NCI-H1092 treated with DMSO at 0.1 percent for 48 hours (cell line): Measurements from ENCODE around the gene SLC8A3.

ENCODE experiments used
- DNase-seq: peaks from one replicate; lab custom pipeline; 2025; lab: John Stamatoyannopoulos, UW

SLC8A3 gene

GRCh38 chr14:70173569-70173968, 15.2 kb downstream of the SLC8A3 start:
- no peak for DNase-seq

GRCh38 chr14:70171726-70172125, 17.0 kb downstream of the SLC8A3 start:
- DNase-seq, result no peak

DNA sequence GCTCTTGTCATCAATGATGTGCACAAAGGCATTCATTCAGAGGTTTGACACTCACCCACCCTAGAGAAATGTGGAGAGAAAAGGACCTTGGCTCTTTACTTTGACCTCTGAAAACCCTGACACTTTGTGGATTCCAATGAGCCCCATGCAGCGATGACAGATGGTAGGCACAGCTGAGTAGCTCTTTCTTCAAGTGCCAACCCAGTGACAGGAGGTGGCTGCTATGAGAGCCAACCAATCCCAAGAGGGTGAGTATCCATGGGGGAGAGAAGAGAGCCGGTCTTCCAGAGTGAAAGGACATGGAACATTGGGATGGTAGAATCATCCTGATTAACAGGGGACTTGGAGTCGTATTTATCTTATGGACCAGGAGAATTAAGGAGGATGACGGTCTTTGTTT, 17.8 kb downstream of the SLC8A3 start:
- no peak for DNase-seq

- DNase-seq, result no peak
Measured at GRCh38 chr14:70168406-70168805, 20.3 kb downstream of the SLC8A3 start.

GRCh38 chr14:70166530-70167203, 22.1 kb downstream of the SLC8A3 start:
- no peak for DNase-seq

GRCh38 chr14:70162358-70162757, 26.4 kb downstream of the SLC8A3 start:
- no peak for DNase-seq

GRCh38 chr14:70156592-70156991, 32.2 kb downstream of the SLC8A3 start:
- no peak for DNase-seq

DNA sequence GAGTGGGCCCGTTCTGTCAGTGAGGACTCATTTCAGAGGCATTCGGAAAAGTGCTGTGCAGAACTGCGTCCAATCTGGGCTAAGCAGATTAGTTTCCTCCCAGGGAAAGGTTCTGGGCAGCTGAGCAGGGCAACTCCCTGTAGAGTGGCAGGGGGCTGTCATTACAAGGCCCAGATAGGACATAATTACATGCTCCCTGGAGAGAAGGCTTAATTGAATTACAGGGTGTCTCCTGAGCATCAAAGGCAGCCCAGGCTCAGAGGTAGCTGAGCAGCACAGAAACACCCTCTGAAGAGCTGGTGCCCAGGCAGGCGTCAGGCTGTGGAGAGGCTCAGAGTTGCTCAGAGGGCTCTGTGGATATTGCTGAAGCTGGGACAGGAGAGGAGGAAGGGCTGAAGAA, 36.0 kb downstream of the SLC8A3 start:
- no peak for DNase-seq

- no peak for DNase-seq
Measured at GRCh38 chr14:70152081-70152480, 36.7 kb downstream of the SLC8A3 start.

- DNase-seq, result no peak
Measured at GRCh38 chr14:70149596-70150165, 39.1 kb downstream of the SLC8A3 start.

DNA sequence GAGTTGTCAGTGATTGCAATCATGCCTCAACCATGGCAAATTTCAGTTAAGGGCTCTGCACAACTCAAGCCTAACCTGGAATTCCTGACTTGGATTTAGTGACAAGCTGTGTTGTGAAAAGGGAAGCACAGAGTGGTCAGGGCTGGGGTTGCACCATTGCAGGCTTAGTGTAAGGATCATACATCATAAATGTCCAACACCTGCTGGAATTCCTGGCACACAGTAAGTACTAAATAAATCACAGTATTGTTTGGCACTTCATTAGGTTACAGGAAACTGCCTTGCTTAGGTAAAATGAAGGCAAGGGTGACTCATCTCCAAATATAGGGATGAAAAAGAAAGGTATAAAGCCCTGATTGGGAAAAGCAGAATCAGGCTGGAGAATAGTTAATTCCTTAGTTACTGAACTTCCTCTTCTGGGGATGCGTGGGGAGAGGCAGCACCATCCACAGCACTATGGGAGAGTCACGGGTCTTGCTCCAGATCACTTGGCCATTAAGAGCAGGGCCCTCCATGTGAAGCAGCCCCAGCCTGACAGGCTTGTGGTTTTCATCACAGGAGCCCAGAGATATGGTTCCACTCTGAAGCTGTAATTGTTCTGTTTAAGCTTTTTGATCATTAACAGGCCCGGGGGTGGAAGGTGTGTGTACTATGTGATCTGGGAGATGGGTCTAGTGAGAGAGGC, 39.7 kb downstream of the SLC8A3 start:
- DNase-seq, result no peak

- DNase-seq, result no peak
Measured at GRCh38 chr14:70148351-70148750, 40.4 kb downstream of the SLC8A3 start.

DNA sequence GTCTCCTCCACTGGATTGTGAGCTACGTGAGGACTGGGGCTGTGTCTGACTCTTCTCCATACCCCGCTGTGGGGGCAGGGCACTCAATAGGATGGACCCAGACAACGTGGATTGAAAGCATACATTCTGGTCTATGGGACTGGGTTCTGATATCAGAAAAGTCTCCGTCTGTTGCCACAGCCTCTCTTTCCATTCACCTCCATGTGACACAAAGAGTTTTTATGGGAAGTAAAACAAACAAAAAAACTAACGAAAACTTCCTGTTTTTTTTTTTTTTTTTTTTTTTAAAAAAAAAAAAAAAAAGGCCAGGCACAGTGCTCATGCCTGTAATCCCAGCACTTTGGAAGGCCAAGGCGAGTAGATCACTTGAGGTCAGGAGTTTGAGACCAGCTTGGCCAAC, 44.7 kb downstream of the SLC8A3 start:
- no peak for DNase-seq

GRCh38 chr14:70143306-70143705, 45.4 kb downstream of the SLC8A3 start:
- DNase-seq, result no peak

GRCh38 chr14:70140614-70141013, 48.1 kb downstream of the SLC8A3 start:
- DNase-seq, result no peak

- no peak for DNase-seq
Measured at GRCh38 chr14:70139384-70139783, 49.4 kb downstream of the SLC8A3 start.

DNA sequence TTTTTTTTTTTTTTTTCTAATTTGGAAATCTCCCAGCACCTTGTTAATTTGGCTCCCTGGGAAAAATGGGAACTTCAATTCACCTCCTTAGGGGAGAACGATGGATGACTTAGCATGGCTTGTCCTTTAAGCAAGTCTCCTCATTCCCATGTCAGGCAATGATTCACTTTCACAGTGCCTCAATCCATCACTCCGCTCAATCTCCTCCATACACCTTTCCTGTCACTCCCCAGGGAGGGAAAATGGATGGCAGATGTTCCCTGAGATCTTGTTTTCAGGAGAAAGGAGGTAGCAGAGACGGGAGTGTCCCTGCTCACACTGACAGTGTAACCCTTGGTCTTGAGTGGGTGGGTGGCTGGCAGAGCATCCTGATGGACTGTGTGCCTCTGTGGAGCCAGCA, 51.0 kb downstream of the SLC8A3 start:
- DNase-seq, result no peak

DNA sequence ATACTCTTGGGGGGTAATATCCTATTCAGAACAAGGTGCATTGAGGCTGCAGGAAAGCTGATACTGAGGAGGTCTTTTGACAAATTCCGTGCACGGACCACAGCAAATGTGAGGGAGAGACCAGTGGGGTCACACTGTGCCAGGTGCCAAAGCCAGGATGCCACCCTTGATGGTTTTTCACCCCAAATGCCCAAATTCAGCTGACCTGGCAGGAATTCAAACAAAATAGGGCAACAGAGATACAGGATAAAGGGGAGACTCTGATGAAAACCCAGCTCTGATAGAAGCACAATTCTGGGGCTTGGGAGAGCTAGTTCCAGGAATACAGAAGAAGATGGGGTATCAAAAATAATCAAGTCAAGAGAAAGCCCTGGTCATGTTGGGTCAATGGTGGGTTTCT, 55.3 kb downstream of the SLC8A3 start:
- no peak for DNase-seq

DNA sequence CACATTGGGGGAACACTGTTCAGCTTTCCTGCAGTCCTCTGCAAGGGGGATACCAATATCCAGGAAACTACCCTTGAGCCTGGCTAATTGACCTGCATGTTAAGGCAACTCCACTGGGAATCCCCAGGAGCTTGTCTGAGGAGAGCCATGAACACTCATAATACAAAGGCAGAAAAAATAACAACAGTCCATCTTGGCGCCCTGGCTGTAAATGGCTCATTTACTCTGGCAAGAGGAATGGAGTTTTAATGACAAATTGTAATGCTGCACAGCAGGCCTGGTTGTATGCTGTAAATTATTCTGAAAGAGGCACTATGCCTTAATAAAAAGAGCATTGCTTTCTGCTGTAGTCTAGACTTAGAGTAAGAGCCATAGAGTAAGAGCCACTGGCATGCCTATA, 58.3 kb downstream of the SLC8A3 start:
- peak; percentile 47 for DNase-seq

DNA sequence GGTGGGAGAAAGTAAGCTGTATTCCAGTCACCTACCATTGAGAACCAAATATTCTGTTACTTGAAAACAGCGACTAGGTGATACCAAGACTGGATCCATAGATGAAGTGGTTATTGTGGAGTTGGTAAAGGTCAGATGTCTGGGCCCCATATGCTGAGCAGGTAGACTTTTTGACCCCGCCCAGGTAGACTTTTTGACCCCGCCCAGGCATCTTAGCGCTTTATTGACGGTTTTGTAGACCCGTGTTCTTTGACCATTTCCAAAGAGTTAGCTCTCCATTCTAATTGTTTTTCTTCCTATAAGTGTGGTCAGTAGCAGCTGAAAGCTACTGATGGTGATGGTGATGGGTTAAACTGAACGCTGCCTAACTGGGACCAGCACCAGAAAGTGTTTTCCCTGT, 61.6 kb downstream of the SLC8A3 start:
- DNase-seq, result no peak

DNA sequence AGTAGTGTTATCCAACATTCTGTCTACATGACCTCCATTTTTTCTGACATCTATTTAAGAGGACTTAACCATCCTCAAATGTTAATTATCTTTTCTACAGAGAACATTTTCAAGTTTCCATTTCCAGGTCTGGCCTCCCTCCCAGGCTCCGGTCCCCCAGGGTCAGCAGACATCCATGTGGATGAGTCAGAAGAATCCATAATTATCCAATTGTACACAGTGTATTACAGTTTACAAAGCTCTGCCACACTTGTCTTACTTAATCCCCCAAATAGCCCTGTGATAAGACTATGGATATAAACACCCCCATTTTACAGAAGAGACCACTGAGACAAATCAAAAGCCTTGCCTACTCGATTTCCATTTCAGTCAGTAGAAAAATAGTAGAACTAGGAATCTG, 65.0 kb downstream of the SLC8A3 start:
- no peak for DNase-seq

- DNase-seq, result no peak
Measured at GRCh38 chr14:70121521-70121920, 67.2 kb downstream of the SLC8A3 start.

GRCh38 chr14:70118064-70118463, 70.7 kb downstream of the SLC8A3 start:
- no peak for DNase-seq

DNA sequence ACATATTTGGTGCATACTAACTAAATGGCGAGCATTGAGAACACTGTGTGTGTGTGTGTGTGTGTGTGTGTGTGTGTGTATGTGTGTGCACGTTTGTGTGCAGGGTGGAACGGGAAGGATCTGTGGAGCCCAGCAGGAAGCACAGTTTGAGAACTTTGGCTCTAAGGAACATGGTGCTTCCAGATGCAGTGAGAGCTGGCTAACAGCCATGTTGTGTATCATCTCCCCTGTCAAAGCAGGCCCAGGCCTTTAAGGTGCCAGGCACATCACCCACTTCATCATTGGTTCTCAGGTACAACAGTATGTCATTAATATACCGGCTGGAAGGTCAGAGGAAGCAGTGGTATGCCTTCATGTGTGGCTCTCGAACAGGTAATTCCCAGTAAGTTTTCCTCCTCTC, 72.5 kb downstream of the SLC8A3 start:
- DNase-seq, result no peak
